Measurements from ENCODE around the gene UTF1.

DNA sequence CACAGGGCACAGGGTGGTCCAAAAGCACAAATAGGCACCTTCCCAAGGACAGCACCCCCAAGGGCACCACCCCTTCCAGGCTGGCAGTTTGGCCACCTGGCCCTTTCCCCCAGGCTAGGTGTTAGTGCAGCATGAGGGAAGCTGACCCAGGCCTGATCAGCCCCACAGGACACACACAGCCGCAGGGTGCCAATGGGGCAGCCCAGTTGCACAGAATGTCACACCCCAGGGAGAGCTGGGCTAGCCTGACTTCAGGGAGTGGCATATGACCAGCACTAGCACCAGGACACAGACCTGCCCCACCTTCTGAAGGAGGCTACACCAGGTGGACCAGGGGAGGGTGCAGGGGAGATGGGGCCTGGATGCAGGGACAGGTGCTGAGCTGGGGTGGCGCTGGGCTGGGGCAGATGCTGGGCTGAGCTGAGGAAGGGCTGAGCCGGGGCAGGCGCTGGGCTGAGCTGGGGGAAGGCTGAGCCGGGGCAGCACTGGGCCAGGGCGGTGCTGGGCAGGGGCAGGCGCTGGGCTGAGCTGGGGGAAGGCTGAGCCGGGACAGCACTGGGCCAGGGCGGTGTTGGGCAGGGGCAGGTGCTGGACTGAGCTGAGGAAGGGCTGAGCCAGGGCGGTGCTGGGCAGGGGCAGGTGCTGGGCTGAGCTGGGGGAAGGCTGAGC, 50.5 kb downstream of the UTF1 start:
- TF ChIP-seq CTCF (IDR thresholded peaks at IDR 0.05 in 8 of 11, conservative IDR thresholded peaks at IDR 0.05 in 3 of 11), result no peak
- TF ChIP-seq POLR2AphosphoS5 (IDR thresholded peaks at IDR 0.05), result no peak
- TF ChIP-seq POLR2A (IDR thresholded peaks at IDR 0.05), result no peak
